Activated naive CD8-positive, alpha-beta T cell (primary cell): ENCODE measurements around the gene THRSP.
"Not testable (repeated sequence)": the region's sequence is repeated elsewhere in the genome, so short reads cannot be mapped to it uniquely, and the experiment has no call there.

ENCODE experiments used
- H3K27ac Mint-ChIP-seq: one replicate; pipeline ENCODE4 v1.8.0; 2021; ENCODE audit warnings: mixed read lengths
- H3K27me3 Mint-ChIP-seq: one replicate; pipeline ENCODE4 v1.8.0; 2021; ENCODE audit warnings: mixed read lengths
- H3K36me3 Mint-ChIP-seq: one replicate; pipeline ENCODE4 v1.8.0; 2021; ENCODE audit warnings: mixed read lengths
- H3K4me1 Mint-ChIP-seq: one replicate; pipeline ENCODE4 v1.8.0; 2021; ENCODE audit warnings: low read depth, mixed read lengths
- H3K4me3 Mint-ChIP-seq: one replicate; pipeline ENCODE4 v1.8.0; 2021; ENCODE audit warnings: mild to moderate bottlenecking, mixed read lengths
- H3K9me3 Mint-ChIP-seq: one replicate; pipeline ENCODE4 v1.8.0; 2021; ENCODE audit warnings: low read depth, mixed read lengths

THRSP gene

DNA sequence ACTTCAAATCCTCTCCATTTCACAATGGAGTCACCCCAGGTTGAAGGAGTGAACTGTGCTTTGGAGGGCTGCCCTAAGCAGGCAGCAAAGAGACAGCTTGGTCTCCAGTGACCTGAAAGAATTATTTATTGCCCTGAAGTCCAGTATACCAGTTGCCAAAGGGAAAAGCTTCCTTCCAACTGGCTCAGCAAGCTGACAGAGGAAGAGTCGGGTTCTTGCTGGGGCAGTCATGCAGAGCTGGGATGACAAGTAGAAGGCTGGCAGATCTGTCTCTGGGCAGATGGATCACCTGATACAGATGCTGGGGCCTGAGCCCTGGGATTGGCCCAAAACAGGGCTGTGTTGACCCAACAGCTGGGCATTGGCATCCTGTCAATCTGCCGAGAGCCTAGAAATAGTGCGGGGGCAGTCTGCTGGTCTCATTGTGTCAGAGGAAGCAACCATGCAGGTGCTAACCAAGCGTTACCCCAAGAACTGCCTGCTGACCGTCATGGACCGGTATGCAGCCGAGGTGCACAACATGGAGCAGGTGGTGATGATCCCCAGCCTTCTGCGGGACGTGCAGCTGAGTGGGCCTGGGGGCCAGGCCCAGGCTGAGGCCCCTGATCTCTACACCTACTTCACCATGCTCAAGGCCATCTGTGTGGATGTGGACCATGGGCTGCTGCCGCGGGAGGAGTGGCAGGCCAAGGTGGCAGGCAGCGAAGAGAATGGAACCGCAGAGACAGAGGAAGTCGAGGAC is at the start of gene THRSP:
Gene THRSP (plus strand): TSS at position 422 of the 742 bp plus-strand sequence. CDS start 21 bp downstream, at position 443.
- H3K4me3 Mint-ChIP-seq, result no peak within 1 kb of the TSS
- H3K9me3 Mint-ChIP-seq, result no peaks in the 10 kb centered on the region
- H3K27ac Mint-ChIP-seq, result no peak within 1 kb of the TSS
- H3K4me1 Mint-ChIP-seq, result no peaks in the 10 kb centered on the region
- no peaks in the 10 kb centered on the region for H3K27me3 Mint-ChIP-seq
- H3K36me3 Mint-ChIP-seq, result peaks cover 11% of the 10 kb centered on the region

DNA sequence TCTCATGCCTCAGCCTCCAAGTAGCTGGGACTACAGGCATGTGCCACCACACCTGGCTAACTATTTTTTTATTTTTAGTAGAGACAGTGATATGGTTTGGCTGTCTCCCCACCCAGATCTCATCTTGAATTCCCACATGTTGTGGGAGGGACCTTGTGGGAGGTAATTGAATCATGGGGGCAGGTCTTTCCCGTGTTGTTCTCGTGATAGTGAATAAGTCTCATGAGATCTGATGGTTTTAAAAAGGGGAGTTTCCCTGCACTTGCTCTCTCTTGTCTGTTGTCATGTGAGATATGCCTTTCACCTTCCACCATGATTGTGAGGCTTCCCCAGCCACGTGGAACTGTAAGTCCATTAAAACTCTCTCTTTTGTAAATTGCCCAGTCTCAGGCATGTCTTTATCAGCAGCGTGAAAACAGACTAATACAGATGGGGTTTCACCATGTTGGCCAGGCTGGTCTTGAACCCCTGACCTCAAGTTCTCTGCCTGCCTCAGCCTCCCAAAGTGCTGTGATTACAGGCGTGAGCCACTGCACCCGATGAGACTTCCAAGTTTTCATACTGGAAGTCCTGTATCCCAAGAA is 48.6 kb upstream of the THRSP start:
- not testable (repeated sequence) for H3K4me3 Mint-ChIP-seq, H3K27me3 Mint-ChIP-seq, H3K4me1 Mint-ChIP-seq, H3K36me3 Mint-ChIP-seq, H3K27ac Mint-ChIP-seq, H3K9me3 Mint-ChIP-seq

DNA sequence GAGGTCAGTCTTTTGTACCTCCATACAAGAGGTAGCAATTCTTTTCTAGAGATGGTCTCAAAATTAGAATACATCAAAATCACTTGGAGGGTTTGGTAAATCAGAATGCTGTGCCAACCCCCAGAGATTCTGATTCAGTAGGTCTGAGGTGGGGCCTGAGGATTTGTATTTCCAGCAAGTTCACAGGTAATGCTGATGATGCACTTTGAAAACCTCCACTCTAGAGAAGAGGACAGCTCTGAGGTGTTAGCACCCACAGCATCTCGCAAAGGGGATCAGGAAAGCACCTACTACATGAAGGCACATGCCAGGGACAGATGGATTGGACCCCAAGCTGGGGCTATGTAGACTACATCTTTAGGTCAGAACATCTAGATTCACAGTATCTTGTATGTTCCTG is 47.8 kb upstream of the THRSP start:
- Mint-ChIP-seq H3K27me3 (no peaks in the 10 kb centered on the region), H3K27ac (no peak overlapping the region), H3K4me3 (no peak overlapping the region), H3K36me3 (no peaks in the 10 kb centered on the region), H3K9me3 (no peaks in the 10 kb centered on the region), H3K4me1 (no peaks in the 10 kb centered on the region)

DNA sequence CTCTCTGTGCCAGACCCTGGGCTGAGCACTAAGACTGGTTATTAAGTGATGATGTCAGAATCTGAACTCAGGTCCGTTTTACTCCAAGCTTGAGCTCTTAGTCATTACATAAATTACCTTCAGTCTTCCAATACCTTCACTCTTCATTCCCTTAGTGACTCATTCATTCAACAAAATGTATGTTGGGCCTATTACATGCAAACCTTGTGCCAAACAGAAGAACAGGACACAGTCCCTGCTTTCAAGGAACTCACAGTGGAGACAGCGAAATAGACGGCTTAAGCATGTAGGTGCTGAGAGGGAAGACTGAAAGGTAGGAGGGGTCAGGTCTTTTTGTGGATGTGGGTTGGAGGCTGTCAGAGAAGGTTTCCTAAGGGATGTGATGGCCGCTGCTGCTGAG is 43.9 kb upstream of the THRSP start:
- Mint-ChIP-seq H3K9me3 (no peaks in the 10 kb centered on the region), H3K4me3 (no peak overlapping the region), H3K4me1 (peaks cover 2% of the 10 kb centered on the region), H3K36me3 (peaks cover 3% of the 10 kb centered on the region), H3K27me3 (peaks cover 15% of the 10 kb centered on the region), H3K27ac (no peak overlapping the region)

DNA sequence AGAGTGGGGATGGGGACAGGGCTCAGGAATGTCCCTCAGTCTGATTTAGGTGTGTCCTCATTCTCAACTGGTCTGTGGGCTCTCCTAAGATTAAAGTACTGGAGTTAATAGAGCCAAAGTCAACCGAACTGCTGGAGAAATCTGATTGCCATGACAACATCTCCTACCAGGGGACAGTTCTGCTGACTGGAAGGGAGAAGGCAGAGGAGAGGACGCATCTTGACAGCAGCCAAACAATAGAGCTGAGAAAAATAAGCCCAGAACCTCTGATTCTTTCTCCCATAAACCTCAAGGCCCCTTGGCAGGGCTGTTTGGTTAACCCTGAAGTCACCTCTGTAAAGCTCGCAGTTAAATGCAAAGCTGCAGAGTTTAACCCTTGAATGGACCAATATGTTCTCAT is 43.4 kb upstream of the THRSP start:
- peaks cover 2% of the 10 kb centered on the region for H3K4me1 Mint-ChIP-seq
- no peaks in the 10 kb centered on the region for H3K9me3 Mint-ChIP-seq
- no peak overlapping the region for H3K27ac Mint-ChIP-seq
- no peak overlapping the region for H3K4me3 Mint-ChIP-seq
- peaks cover 15% of the 10 kb centered on the region for H3K27me3 Mint-ChIP-seq
- peaks cover 3% of the 10 kb centered on the region for H3K36me3 Mint-ChIP-seq

GRCh38 chr11:78021611-78022010 is 42.0 kb upstream of the THRSP start:
- H3K4me3 Mint-ChIP-seq, result no peak overlapping the region
- H3K9me3 Mint-ChIP-seq, result no peaks in the 10 kb centered on the region
- H3K27me3 Mint-ChIP-seq, result peaks cover 15% of the 10 kb centered on the region
- peaks cover 3% of the 10 kb centered on the region for H3K36me3 Mint-ChIP-seq
- peaks cover 2% of the 10 kb centered on the region for H3K4me1 Mint-ChIP-seq
- H3K27ac Mint-ChIP-seq, result no peak overlapping the region

DNA sequence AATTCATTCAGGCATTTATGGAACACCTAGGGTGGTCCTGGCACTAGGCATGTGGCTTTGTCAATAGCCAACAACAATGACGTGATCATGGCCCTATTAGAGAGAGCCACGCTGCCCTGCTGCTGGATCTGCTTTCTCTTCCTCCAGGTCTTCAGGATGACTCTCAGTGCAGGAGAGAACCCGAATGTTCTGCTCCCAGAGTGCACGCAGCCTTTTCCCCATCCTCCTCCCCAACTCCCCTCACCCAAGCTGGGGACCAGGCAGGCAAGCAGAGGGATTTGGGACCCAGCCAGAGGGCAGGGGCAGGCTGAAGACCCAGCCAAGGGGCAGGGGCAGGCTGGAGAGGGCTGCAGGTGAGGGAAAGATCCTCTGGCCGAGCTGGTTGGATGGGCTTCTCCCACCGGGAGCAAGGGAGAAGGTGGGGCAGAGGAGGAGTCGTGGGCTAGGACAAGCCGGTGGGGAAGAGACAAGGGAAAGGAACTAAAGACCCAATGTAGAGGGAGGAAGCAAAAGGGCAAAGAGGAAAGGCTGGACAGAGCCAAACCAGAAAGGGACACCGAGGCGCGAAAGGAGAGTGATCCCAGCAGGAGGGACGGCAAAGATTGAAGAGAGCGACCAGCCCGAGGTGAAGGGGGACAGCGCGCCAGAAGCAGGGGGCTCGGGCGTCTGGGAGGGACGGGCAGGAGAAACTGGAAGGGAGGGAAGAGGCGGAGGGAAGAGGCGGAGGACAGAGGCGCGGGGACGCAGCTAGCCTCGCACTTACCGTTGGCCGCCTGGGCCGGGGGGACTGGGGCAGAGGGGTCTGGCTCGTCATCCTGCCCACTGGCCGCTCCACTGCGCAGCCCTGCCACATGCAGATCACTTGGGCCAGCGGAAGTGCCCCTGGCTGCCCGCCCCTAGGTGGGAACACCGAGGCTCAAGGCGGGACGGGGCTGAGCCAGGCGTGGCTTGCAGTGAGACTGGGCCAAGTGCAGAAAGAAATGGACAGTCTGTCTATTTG is 41.0 kb upstream of the THRSP start, which contains the start of gene KCTD14:
Gene KCTD14 (minus strand): TSS at position 880 of the 1,000 bp plus-strand sequence. CDS start 27 bp downstream, at position 853.
- Mint-ChIP-seq H3K36me3 (peaks cover 3% of the 10 kb centered on the region), H3K27ac (no peak within 1 kb of the TSS), H3K4me3 (no peak within 1 kb of the TSS), H3K9me3 (no peaks in the 10 kb centered on the region), H3K4me1 (peaks cover 2% of the 10 kb centered on the region), H3K27me3 (peaks cover 15% of the 10 kb centered on the region)

- no peak overlapping the region for H3K27ac Mint-ChIP-seq
Observed at GRCh38 chr11:78023426-78023825, 40.2 kb upstream of the THRSP start.

GRCh38 chr11:78025378-78025777 is 38.3 kb upstream of the THRSP start:
- H3K27ac Mint-ChIP-seq, result no peak overlapping the region
- H3K4me1 Mint-ChIP-seq, result peaks cover 2% of the 10 kb centered on the region
- no peak overlapping the region for H3K4me3 Mint-ChIP-seq
- H3K9me3 Mint-ChIP-seq, result no peaks in the 10 kb centered on the region
- peaks cover 15% of the 10 kb centered on the region for H3K27me3 Mint-ChIP-seq
- peaks cover 3% of the 10 kb centered on the region for H3K36me3 Mint-ChIP-seq

More at GRCh38 chr11:78023426-78023825, 40.2 kb upstream of the THRSP start:
- H3K27me3 Mint-ChIP-seq, result peaks cover 15% of the 10 kb centered on the region
- peaks cover 2% of the 10 kb centered on the region for H3K4me1 Mint-ChIP-seq
- H3K36me3 Mint-ChIP-seq, result peaks cover 3% of the 10 kb centered on the region
- no peak overlapping the region for H3K4me3 Mint-ChIP-seq
- no peaks in the 10 kb centered on the region for H3K9me3 Mint-ChIP-seq

DNA sequence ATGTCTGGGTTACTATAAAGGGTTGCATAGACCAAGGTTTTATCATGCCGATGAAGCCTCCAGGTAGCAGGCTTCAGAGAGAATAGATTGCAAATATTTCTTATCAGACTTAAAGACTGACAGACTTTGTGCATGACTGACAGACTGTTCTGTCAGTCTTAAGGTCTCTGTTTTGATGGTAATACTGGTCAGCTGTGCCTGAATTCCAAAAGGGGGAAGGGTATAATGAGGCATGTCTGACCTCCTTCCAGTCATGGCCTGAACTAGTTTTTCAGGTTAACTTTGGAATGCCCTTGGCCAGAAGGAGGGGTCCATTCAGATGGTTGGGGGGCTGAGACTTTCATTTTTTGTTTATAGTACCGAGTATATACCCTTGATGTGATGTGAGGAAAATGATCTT is 35.9 kb upstream of the THRSP start:
- Mint-ChIP-seq H3K36me3 (no peaks in the 10 kb centered on the region), H3K27ac (no peak overlapping the region), H3K4me3 (no peak overlapping the region), H3K9me3 (no peaks in the 10 kb centered on the region), H3K4me1 (peaks cover under 1% of the 10 kb centered on the region), H3K27me3 (peaks cover 4% of the 10 kb centered on the region)

GRCh38 chr11:78028423-78028822 is 35.2 kb upstream of the THRSP start:
- not testable (repeated sequence) for H3K4me1 Mint-ChIP-seq, H3K4me3 Mint-ChIP-seq, H3K36me3 Mint-ChIP-seq, H3K27ac Mint-ChIP-seq, H3K27me3 Mint-ChIP-seq, H3K9me3 Mint-ChIP-seq

- no peak overlapping the region for H3K4me3 Mint-ChIP-seq
Observed at GRCh38 chr11:78030429-78031325, 33.0 kb upstream of the THRSP start.

GRCh38 chr11:78031629-78032028 is 32.0 kb upstream of the THRSP start:
- Mint-ChIP-seq H3K27me3 (no peaks in the 10 kb centered on the region), H3K27ac (no peak overlapping the region), H3K36me3 (no peaks in the 10 kb centered on the region), H3K9me3 (no peaks in the 10 kb centered on the region), H3K4me3 (no peak overlapping the region), H3K4me1 (no peaks in the 10 kb centered on the region)

More at GRCh38 chr11:78030429-78031325, 33.0 kb upstream of the THRSP start:
- H3K9me3 Mint-ChIP-seq, result no peaks in the 10 kb centered on the region
- H3K27ac Mint-ChIP-seq, result no peak overlapping the region
- no peaks in the 10 kb centered on the region for H3K27me3 Mint-ChIP-seq
- no peaks in the 10 kb centered on the region for H3K36me3 Mint-ChIP-seq
- H3K4me1 Mint-ChIP-seq, result no peaks in the 10 kb centered on the region

GRCh38 chr11:78032090-78032489 is 31.6 kb upstream of the THRSP start:
- H3K27ac Mint-ChIP-seq, result no peak overlapping the region
- H3K9me3 Mint-ChIP-seq, result no peaks in the 10 kb centered on the region
- no peak overlapping the region for H3K4me3 Mint-ChIP-seq
- no peaks in the 10 kb centered on the region for H3K36me3 Mint-ChIP-seq
- H3K4me1 Mint-ChIP-seq, result no peaks in the 10 kb centered on the region
- no peaks in the 10 kb centered on the region for H3K27me3 Mint-ChIP-seq
